GM20000 (cell line): ENCODE measurements around the gene ALDOB.

Source experiments
- DNase-seq: peaks from one replicate; pipeline ENCODE4 v3.0.0; 2012; ENCODE audit warnings: low spot score
- CTCF ChIP-seq: IDR thresholded peaks from 2 replicates; pipeline ENCODE4 v1.5.1; 2012; ENCODE audit warnings: mild to moderate bottlenecking, control low read depth; ENCODE audit errors: extremely low read depth, missing control alignments

Gene ALDOB

GRCh38 chr9:101449071-101449721, 13.6 kb upstream of the ALDOB start:
- peak; percentile 78 for DNase-seq
- peak; percentile 68 for TF ChIP-seq CTCF

- no peak for DNase-seq
Observed at GRCh38 chr9:101448680-101449070, 13.1 kb upstream of the ALDOB start.

GRCh38 chr9:101446732-101447131, 11.2 kb upstream of the ALDOB start:
- DNase-seq, result no peak
- TF ChIP-seq CTCF, result no peak

More at GRCh38 chr9:101448680-101449070, 13.1 kb upstream of the ALDOB start:
- TF ChIP-seq CTCF, result no peak

GRCh38 chr9:101445353-101446029, 9.9 kb upstream of the ALDOB start:
- DNase-seq, result no peak
- TF ChIP-seq CTCF, result no peak

GRCh38 chr9:101443364-101443771, 7.8 kb upstream of the ALDOB start:
- no peak for TF ChIP-seq CTCF
- no peak for DNase-seq

- TF ChIP-seq CTCF, result no peak
- DNase-seq, result no peak
Observed at GRCh38 chr9:101442736-101443135, 7.2 kb upstream of the ALDOB start.

GRCh38 chr9:101442318-101442717, 6.7 kb upstream of the ALDOB start:
- no peak for TF ChIP-seq CTCF
- DNase-seq, result no peak
